Choroid plexus epithelial cell (primary cell): ENCODE data around the gene DDAH1.

Experiments used
- DNase-seq: peaks from one replicate; pipeline ENCODE4 v3.0.0-alpha.2; 2010; ENCODE audit warnings: low read depth
- H3K4me3 ChIP-seq: 2 replicates; pipeline ENCODE4 v1.5.1; 2011; ENCODE audit warnings: low read depth, mild to moderate bottlenecking, control low read depth, low read length, moderate library complexity
- CTCF ChIP-seq: conservative IDR thresholded peaks from 2 replicates; pipeline ENCODE4 v1.5.1; 2011; ENCODE audit warnings: low read depth, mild to moderate bottlenecking, control low read depth, inconsistent platforms, low read length, moderate library complexity

Gene DDAH1

GRCh38 chr1:85495556-85495955, 30.6 kb upstream of the DDAH1 start:
- no peak overlapping the region for H3K4me3 ChIP-seq
- DNase-seq, result peak; percentile 42
- no peak for TF ChIP-seq CTCF

GRCh38 chr1:85494904-85495266, 29.9 kb upstream of the DDAH1 start:
- H3K4me3 ChIP-seq, result no peak overlapping the region
- peak; percentile 57 for DNase-seq
- peak; percentile 63 for TF ChIP-seq CTCF

DNA sequence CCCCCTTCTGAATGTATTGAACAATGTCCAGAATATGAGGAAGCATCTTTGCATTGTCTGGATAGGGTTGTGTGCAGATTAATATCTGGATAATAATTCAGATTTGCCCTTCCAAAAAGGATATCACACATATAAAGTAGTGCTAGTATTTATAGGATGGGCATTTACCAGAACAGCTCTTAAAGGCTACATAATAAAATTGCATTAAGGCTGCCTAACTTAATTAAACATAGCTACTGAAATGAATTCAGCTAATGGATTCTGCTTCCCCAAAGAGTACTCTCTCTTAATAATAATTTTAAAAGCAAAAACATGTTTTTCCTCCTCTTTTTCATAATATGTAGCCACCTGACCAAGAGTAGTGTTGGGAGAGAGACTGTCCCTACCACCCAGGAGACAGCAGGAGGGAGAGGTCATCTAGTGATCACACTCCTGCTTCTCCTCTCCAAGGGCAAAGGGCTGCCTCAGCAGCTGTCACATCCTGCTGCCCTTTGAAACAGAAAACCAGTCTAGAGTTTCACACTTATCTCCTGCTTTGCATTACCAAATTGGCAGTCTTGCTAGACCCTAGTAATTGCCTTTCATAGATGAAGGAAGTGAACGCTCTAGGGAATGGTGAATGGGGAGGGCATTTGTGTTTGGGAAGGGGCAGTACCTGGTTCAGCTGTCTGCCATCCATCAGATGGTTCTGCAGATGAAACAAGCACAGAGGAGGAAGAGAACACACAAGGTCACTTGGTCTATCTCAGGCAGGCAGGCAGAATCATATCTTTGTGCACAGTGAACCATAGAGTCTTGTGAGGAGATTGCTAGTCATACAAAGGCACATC, 29.3 kb upstream of the DDAH1 start:
- H3K4me3 ChIP-seq, result no peak overlapping the region
- TF ChIP-seq CTCF, result no peak
- no peak for DNase-seq

- H3K4me3 ChIP-seq, result no peak overlapping the region
- TF ChIP-seq CTCF, result no peak
- no peak for DNase-seq
Observed at GRCh38 chr1:85490270-85490985, 25.5 kb upstream of the DDAH1 start.

GRCh38 chr1:85488126-85488525, 23.2 kb upstream of the DDAH1 start:
- no peak overlapping the region for H3K4me3 ChIP-seq
- TF ChIP-seq CTCF, result no peak
- DNase-seq, result no peak

- DNase-seq, result no peak
- TF ChIP-seq CTCF, result no peak
- H3K4me3 ChIP-seq, result no peak overlapping the region
Observed at GRCh38 chr1:85485516-85485915, 20.6 kb upstream of the DDAH1 start.

- no peak for DNase-seq
- H3K4me3 ChIP-seq, result no peak overlapping the region
- TF ChIP-seq CTCF, result no peak
Observed at GRCh38 chr1:85484716-85485115, 19.8 kb upstream of the DDAH1 start.
